Erythroblast (primary cell): Measurements from ENCODE around the gene PYGO2.
A peak's percentile ranks its signal among the peaks of the same experiment; 100 is the strongest.

Source experiments
- DNase-seq, 2 experiments: peaks; one replicate each; lab custom pipeline; 2025; lab: John Stamatoyannopoulos, UW
- GATA1 ChIP-seq: IDR thresholded peaks from 2 replicates; pipeline ENCODE4 v1.6.1; 2011; ENCODE audit warnings: low read depth, mild to moderate bottlenecking, control low read depth, low read length, moderate library complexity
- POLR2A ChIP-seq: IDR thresholded peaks from 2 replicates; pipeline ENCODE4 v1.6.1; 2011; ENCODE audit warnings: mild to moderate bottlenecking, low read length

Gene PYGO2

DNA sequence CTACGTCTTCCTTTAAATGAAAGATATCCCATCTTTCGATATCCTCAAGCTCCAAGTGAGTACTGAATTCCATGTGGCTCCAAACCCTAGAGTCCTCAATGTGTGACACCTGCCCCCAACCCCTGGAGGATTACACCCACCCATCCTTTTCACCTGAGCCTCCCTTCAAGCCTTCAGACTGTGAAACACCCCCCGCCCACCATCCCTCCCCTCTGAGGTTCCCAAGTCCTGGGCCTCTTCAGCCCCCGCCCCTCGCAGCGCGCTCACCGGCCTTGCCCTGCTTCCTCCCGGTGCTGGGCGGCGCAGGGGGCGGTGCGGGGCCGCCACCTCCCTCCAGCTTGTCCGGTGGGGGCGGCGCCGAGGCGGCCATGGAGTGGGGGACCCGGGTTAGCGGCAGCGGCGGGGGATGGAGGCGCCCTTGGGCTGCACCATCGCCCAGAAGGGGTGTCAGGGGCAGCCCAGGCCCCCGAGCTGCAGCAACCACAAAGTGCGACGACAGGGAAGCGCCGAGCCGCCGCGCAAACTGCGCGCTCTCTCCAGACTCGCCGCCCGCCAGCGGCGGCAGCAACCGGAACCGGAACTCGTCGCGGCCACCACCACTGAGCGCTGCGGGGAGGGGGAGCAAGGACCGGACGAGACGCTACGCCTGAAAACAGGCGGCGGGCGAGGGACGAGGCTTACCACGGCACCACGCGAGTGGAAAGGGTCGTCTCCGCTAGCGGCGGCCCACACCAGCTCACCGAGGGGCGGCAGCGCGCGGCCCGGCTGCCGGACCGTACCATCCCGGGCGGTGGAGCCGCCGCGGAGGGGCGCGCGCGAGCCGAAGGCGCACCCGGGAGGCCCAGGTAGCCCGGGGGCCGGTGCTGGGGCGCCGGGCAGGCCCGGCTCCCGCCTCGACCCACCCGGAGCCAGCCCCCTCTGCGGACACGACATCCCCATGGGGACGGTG, at the start of gene PYGO2:
Gene PYGO2 (minus strand): TSS at position 576 of the 949 bp plus-strand sequence. CDS start 206 bp downstream, at position 370.
- TF ChIP-seq GATA1 (no peak), POLR2A (peak; percentile 91)
- peak; percentile 87 to 91 for DNase-seq

DNA sequence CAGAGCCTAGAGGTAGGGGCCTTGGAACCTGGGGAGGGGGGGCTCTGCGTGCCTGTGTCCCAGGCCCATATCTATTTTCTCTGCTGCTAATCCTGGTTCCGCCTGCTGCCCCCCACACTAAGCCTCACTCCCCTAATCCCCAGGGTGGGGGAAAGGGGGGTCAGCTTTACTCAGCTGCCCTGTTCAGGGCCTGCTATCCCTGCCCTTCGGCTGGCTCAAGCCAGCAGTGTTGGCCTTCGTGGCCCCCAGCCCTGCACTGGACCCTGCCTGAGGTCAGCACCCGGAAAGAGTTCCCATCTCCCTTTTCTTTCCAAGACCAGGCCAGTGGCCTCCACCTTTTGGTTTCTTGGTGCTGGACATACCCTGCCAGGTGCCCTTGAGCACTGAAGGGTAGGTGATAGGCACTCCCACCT, 49.4 kb upstream of the PYGO2 start:
- no peak for DNase-seq
- TF ChIP-seq POLR2A (no peak), GATA1 (no peak)

DNA sequence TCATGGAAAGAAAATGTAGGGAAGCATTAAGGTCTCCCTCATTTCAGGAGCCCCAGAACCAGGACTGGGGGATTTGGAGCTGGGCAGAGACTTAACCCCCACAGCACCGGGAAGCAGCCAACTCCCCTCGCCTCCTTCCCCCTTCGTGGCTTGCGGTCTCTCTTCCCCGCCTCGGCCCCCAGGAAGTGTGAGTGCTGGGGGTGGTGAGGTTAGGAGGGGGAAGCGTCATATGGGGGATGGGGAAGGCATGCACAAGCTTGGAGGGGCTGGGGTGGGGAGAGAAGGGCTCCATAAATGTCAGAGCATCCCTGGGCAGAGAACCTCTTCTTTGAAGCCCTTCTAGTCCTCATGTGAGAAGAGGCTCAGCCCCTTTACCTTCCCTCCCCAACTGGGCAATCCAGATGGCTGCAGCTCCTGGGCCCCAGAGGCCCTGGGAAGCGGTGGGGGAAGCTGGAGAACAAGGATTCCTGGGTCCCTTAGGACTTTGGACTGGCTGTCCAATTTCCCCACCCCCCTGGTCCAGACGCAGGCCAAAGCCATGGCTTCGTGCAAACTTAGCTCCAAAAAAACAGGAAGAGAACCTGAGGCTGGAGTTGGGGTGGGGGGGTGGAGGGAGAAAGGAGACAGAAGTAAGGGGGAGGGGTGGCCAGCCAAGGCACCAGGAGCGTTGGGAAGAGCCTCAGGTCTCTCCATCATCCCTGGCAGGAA, 48.8 kb upstream of the PYGO2 start:
- no peak for DNase-seq
- TF ChIP-seq GATA1 (no peak), POLR2A (no peak)

DNA sequence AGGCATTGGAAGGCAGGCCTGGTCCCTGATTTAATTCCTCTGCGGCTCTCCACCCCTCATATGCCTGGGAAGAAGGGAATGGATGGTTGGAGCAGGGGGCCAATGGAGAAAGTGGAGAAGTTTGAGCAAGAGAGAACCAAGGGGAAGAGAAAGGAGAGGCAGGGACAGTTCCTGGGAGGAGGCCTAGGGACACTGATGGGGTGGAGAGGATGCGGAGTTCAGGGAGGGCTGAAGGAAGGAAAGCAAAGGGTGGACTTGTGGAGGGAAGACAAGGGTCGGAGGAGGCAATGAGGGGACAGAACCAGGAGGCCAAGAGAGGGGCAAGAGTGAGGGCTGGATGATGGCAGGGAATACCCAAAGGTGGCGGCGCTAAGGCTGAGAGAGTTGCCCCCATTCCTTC, 48.2 kb upstream of the PYGO2 start:
- no peak for DNase-seq
- TF ChIP-seq GATA1 (no peak), POLR2A (no peak)

DNA sequence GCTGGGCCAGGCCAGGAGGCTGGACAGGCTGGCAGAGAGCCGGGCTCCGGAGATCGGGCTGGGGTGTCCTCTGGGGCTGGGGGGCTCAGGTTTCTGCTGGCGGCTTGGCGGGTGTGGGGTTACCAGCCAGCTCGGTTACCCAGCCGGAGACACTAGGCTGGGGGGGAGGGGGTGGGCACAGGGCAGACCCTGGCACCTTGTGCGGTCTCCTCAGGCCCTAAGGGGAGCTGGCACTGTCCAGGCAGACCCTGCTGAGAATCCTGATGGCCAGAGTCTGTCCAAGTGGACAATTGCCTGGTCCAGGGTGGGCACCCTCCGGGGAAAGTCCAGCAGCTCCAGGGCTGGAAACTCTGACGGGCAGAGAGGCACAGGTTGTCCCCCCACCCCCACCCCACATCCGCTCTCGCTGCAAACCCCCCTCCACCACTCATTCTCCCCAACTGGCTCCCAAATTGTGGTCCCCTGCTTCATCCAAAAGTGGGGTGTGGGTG, 47.7 kb upstream of the PYGO2 start:
- DNase-seq: no peak
- no peak for TF ChIP-seq POLR2A
- TF ChIP-seq GATA1: no peak

- TF ChIP-seq POLR2A (no peak), GATA1 (no peak)
- no peak for DNase-seq
Observed at GRCh38 chr1:155008015-155008941, 46.7 kb upstream of the PYGO2 start.

- no peak for DNase-seq
- no peak for TF ChIP-seq GATA1
- TF ChIP-seq POLR2A: no peak
Observed at GRCh38 chr1:155007251-155007828, 45.8 kb upstream of the PYGO2 start.

DNA sequence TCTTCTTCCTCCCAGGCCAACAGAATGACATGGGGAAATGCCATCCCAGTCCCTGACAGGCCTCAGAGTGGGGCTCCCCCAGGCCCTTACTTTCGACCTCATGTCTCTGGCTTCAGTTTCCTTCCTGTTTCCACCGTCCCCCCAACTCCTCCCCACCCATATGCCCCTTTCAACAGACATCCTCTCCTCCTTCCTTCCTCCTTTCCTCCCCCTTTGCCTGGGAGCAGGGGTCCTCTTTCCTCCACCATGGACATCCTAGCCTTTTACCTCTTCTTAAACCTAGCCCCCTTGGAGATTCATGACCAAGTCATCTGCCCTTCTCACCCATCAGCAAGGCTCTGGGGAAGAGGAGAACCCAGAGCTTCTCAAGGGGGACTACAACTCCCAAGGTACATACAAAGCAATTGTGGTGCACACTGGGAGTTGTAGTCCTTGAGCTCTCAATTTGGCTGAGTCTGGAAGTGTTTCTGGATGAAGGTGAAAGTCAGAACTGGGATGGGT, 45.1 kb upstream of the PYGO2 start:
- TF ChIP-seq GATA1: no peak
- TF ChIP-seq POLR2A: no peak
- peak; percentile 59 to 70 for DNase-seq

DNA sequence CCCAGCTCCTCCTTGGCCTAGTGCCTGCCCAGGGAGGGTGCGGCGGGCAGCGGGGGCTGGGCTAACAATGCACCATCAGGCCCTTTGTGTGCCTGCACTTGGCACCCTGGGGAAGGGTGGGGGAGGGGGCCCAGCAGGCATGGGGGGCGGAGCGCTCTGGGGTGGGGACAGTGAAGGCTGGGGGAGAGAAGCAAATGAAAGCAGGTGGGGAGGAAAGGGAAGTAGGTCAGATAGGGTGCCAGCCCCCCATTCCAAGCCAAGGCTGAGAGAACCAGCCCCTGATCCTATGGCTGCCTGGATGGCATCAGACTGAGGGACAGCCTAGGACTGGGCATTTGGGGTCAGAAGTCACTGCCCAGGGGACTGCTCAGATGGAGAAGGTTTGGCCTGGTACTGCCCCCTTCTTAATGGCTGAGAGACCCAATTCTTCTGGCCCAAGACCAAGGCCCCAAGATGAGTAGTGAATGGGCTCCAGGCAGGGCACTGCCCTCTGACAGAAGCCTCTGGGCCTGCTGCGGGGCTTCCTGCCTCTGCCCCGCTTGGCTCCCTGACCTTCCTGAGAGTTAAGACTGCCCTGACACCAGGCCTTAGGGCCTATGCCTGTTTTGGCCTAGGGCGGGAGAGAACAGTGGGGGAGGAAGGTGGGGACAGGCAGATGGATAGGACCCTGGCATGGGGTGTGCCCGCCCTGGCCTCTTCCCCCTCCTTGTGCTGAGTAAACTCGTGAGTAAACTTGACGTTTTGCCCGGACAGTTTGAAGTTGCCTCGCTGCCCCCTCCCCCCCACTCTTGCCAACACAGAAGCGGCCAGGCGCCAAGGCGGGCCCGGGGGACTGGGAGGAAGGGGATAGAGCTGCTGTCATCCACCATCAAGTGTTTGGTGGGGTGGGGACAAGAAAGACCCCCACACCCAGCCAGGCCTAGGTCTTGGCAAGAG, 43.8 kb upstream of the PYGO2 start:
- no peak for DNase-seq
- TF ChIP-seq GATA1: no peak
- peak; percentile 63 for TF ChIP-seq POLR2A

- peak in 1 of 2 experiments; percentile 65 for DNase-seq
- TF ChIP-seq POLR2A (no peak), GATA1 (no peak)
Observed at GRCh38 chr1:155004352-155005075, 42.9 kb upstream of the PYGO2 start.

GRCh38 chr1:155003766-155004351, 42.3 kb upstream of the PYGO2 start:
- TF ChIP-seq POLR2A (no peak), GATA1 (no peak)
- peak; percentile 47 to 67 for DNase-seq

DNA sequence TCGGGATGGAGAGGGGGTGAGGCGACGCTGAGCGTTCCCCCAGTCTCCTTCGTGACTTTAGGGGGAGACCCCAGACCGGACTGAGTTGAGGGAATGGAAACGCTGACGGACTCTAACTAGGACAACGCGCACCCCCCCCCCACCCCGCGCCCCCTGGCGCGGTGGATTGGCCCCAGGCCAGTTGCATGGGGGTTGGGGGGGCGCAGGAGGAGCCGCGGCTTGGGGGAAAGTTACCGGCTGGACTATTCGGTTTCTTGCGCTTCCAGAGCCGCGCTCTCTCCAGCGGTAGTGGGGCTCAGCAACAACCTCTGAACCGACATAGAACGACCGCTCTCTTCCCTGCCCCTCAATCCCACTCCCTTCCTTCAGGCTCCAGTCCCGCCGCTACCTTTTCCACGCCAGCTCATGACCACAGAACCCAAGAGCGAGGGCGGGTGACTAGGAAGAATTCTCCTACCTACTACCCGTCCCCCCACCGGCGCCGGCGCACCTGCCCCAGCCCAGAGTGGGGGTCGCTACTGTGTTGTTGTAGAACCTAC, 41.7 kb upstream of the PYGO2 start:
- DNase-seq: peak; percentile 49 to 67
- TF ChIP-seq POLR2A (peak; percentile 30), GATA1 (no peak)
